Activated T-cell treated with anti-CD3 and anti-CD28 coated beads for 24 hours (primary cell): ENCODE measurements around the gene FUT7.

ENCODE experiments used
- DNase-seq: peaks from one replicate; pipeline ENCODE4 v3.0.0-alpha.2; 2020; ENCODE audit warnings: low read depth

Gene FUT7

DNA sequence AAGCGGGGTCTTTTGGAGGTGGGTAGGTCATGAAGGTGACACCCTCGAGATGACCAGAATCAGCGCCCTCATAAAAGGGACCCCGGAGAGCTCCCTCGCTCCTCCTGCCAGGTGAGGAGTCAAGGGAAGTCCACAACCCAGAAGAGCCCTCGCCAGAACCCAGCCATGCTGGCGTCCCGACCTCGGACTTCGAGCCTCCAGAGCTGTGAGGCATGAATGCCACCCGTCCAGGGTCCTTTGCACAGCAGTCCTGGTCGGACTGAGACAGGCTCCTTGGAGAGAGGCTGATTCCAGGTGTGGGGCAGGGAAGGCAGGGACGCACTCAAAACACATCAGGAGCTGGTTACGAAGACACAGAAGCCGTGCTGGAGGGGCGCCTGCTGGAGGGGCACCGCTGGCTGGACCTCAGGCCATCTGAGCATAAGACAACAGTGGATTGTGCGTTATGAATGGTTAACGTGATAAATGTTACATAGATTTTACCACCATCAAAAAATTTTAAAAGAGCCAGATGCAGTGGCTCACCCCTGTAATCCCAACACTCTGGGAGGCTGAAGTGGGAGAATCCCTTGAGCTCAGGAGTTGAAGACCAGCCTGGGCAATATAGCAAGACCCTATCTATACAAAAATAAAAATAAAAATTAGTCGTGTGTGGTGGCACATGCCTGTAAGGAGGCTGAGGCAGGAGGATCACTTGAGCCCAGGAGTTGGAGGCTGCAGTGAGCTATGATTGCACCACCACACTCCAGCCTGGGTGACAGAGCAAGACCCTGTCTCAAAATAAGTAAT lies 29.8 kb downstream of the FUT7 start:
- DNase-seq: no peak

DNA sequence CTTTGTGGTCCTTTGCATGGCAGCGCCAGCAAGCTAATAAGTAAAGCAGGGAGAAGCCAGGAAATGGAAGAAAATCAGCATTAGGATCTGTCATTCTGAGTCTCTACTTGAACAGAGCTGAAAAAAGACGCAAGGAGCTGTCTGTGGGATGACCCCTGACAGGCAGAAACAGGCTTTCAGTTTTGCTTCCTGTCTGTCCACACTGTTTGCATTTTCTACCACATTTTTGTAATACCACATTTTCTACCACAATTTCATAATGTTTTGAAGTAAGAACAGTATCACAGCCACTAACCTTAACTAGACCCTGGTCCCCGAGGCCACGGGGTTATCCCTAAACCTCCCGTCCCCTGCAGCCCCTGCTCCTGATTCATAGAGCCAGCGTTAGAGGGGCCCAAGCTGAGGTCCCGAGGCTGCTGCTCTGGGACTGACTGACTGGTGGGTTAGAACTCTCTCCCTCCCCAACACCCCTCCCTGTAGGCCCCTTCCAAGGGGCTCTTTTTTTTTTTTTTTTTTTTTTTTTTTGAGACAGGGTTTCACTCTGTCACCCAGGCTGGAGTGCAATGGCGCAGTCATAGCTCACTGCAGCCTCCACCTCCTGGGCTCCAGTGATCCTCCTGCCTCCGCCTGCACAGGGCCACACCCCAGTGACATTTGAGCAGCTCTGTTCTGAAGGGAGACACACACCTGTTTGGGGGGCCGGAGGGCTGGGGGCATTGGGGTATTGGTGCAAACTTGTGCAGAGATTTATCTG lies 31.5 kb downstream of the FUT7 start:
- DNase-seq: no peak

DNA sequence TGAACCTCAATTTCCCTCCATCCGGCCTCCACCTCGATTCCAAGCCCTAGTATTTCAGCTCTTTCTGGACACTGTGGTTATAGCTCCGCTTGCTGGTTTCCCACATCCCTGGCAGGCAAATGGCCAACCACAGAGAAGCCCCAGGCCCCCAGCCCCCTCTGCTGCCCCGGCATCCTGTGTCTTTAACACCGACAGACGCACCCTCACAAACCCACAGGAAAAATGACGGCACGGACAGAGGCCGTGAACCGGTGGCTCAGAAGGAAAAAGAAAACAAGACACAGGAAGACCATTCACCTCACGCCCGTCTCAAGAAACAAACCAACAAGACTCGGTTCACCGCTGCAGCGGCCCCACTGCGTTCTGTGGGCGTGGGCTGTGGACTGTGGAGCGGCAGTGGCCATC lies 34.1 kb downstream of the FUT7 start:
- no peak for DNase-seq

DNA sequence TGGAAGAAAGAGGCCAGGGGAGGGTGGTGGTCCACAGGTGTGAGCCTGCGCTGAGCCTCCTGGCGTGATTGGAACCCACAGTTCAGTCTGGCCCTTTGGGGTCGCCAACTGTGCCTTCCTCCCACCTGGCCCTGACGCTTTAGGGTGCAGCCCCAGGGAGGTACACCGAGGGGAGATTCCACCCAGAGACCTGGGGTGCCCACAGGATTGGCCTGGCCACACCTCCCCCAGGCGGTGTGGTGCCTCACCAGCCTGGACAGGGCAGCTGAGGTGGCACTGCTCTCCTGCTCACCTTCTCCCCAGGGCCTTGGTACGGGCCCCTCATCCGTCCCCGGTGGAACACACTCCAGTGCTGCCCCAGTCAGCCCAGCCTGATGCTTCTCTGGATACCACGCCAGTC lies 34.5 kb downstream of the FUT7 start:
- no peak for DNase-seq

DNA sequence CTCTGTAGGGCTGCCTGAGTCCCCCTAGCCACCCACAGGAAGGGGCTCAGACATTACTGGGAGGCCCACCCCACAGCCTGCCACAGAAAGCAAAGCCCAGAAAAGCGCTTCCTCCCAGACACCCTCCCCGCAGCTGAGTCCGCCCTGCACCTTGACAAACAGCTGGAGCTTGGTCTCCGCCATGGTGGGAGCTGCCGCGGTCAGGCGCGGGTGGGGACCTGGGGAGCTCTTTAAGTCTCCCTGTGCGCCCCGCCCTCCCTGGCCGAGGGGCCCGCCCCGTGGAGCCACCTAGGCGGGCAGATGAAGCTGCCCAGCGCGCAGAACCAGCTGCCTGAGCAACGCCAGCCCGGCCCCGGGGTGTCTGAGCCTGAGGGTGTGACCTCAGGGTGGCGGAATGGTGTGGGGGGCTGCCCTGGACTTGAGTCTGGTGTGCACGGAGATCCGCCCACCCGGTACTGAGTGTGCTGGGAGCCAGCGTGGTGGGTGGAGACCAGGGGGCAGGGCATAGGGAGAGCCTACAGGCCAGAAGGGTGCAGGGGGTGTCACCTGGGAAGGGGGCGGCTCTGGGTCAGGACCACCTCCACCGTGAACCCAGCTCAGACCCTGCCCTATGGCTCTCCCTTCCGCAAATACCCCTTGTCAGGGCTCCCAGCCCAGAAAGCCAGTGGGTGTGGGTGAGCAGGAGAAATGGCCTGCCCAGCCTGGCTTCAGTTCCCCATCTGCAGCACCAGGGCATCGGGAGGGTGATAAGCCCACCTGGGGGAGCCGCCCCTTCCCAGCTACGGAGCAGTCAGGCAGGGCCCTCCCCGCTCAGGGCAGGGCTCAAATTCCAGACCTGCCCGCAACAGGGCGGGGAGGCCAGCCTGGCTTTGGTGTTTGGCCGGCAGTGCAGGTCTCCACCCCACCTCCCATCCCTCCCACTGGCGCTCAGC lies 35.3 kb downstream of the FUT7 start, which contains the start of gene CLIC3:
TSS of gene CLIC3 (minus strand) at position 208 of the 932 bp plus-strand sequence. CDS start at position 183, 25 bp downstream.
- DNase-seq: peak; percentile 22

DNA sequence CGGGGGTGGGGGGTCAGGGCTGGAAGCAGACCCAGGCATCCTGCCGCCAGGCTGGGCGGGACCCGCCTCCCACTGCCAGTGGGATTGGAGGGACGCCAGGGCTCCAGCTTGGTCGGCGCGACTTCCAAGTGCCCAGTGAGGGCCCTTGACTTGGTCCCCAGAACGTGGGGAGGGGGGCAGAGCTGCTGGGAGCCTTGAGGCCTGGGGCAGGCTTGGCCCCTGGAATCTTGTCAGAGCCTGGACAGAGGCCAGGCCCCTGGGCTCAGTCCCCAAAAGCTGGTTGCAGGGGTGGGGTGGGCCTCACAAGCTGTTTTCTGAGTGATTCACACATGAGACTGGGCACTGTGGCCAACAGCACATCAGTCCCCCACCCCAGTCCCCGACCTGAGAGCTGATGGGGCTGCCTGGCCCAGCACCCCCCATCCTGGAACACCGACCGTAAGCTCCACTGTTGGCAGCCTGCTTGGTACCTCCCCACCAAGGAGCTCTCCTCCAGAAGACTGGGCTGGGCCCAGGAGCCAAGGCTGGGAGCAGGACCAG lies 36.0 kb downstream of the FUT7 start:
- DNase-seq: no peak

DNA sequence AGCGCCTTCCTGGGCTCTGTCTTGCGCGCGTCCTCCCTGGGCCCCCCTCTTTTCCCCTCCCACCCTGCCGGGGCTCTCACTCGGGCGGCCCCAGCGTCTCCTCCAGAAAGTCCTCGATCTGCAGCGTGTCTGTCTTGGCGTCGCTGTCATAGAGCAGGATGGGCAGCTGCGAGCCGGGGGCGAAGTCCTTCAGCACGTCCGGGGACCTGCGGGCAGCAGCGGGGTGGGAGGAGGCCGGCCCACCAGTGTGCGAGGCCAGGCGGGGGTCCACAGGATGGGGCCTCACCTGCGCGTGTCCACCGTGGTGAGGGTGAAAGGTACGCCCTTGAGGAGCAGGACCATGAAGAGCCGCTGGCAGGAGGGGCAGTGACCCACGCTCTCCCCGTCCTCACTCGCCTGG lies 36.5 kb downstream of the FUT7 start:
- DNase-seq: no peak

DNA sequence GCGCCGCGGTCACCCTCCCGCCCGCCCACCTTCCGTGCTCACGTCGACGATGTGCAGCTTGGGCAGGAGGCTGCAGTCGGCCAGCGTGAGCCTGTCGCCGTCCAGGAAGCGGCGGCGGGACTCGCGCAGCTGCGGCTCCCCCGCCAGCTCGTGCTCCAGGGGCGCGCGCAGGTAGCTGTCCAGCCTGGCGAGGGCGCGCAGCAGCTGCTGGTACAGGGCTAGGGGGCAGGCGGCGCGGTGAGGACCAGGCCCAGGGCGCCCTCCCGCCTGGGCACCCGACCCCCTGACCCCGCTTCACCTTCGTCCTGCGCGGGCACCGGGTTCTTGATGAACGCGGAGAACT lies 37.0 kb downstream of the FUT7 start:
- DNase-seq: no peak

DNA sequence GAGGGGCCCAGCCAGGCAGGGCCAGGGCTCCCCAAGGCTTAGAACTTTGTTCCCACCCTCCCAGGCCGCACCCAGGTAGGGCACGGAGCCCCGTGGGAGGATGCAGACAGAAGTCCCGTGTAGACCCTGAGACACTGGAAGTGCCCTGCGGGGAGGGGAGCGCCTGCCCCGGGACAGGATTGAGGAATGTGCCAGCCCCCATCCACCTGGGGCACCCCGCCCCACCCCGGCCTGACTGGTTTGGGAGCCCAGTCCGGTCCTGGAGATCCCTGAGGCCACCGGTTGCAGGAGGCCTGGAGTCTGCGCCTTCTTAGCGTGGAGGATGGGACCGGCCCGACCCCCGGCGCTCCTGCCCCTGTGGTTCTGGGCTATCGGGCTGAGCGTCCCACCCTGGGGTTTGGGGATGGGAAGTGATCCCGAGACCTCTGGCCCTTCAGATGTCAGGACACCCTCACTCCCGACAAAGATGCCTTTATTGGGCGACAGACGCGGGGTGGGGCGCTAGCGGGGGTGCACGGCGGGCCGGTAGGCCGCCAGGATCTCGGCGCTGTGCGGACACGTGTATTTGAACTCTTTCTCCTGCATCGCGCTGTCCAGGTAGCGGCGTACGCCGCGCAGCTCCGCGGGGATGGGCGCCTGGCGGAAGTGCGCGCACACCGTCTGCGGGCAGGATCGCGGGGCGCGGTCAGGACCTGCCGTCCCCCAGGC lies 37.6 kb downstream of the FUT7 start:
- DNase-seq: no peak

DNA sequence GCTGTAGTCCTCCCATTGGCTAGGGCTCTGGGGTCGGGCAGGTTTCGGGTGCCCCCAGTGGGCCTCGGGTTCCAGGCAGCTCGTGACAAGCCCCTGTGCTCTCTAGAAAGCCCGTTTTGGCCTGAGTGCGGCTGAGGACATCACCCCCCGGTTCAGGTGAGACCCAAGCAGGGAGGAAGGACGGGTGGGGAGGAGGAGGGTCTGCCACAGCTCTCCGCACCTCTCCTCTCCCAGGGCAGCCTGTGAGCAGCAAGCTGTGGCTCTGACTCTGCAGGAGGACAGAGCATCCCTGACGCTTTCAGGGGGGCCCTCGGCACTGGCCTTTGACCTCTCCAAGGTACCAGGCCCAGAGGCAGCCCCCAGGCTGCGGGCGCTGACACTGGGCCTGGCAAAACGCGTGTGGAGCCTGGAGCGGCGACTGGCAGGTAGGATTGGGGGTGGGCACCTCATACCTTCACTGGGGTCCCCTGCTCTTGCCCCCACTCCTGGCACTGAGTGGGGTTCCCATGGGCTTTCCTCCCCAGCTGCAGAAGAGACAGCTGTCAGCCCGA lies 39.0 kb downstream of the FUT7 start:
- no peak for DNase-seq

DNA sequence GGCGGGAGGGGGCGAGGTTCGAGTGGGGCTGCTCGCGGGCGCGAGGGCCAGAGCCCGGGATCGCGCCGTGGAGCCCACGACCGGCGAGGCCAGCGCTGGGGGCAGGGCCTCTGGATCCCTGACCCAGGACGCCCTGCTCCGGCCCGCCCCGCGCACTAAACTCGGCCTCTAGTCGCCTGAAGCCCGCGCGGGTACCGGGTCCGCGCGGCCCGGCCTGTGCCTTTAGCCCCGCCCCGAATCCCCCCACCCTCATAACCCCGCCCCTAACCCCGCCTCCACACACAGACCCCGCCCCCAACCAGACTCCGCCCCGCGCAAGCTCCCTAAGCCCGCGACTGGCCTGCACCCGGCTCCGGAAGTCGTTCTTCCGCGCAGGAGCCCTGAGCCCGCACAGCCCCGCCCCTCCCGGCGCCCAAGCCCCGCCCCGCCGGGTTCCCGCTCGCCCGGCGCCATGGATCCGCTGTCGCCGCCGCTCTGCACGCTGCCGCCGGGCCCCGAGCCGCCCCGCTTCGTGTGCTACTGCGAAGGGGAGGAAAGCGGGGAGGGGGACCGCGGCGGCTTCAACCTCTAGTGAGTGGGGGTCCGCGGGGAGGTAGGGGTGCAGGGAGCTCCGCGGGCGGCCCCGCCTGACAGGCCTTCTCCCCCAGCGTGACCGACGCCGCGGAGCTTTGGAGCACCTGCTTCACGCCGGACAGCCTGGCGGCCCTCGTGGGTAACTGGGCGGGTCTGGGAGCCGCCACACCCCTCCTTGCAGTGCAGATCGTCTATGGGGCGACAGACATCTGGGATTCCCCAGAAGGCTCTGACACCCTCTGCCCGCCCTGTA lies 39.7 kb downstream of the FUT7 start, which contains the start of gene PAXX:
TSS of gene PAXX (plus strand) at position 430 of the 826 bp plus-strand sequence. CDS start at position 452, 22 bp downstream.
- peak; percentile 90 for DNase-seq

DNA sequence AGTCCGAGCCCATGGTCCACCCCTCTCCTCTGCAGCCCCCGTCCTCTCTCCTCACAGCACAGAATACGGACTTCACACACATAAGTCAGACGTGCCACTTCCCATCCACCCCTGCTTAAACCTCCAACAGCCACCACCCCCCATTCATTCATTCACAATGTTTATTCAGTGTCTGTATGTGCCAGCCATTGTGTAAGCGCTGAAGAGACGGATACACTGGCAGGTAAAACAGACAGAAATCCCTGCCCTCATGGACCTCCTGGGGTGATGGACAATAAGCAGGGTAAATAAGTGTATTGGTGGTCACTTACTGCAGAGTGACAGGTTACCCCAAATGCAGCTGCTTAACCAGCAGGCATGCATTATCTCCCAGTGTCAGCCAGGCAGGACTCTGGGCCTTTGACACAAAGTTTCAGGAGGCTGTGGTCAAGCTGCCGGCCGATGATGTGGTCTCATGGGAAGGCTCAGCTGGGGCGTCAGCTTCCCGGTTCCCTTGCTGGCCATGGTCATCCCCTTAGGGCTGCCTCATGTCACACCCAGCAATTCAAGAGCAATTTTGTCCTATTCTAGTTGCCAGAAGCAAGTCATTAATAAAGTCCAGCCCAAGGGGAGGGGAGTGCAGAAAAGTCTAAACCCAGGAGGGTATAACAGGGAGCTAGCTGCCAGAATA lies 41.5 kb downstream of the FUT7 start:
- DNase-seq: no peak

DNA sequence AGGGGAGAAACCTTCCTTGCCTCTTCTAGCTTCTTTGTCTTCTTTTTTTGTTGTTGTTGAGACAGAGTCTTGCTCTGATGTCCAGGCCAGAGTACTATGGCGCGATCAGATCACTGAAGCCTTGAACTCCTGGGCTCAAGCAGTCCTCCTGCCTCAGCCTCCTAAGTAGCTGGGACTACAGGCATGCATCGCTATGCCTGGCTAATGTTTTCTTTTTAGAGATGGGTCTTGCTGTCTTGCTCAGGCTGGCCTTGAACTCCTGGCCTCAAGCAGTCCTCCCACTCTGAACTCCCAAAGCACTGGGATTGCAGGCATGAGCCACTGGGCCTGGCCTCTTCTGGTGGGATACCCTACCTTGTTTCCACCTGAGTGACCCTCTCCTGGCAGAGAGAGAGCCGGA lies 43.0 kb downstream of the FUT7 start:
- no peak for DNase-seq

DNA sequence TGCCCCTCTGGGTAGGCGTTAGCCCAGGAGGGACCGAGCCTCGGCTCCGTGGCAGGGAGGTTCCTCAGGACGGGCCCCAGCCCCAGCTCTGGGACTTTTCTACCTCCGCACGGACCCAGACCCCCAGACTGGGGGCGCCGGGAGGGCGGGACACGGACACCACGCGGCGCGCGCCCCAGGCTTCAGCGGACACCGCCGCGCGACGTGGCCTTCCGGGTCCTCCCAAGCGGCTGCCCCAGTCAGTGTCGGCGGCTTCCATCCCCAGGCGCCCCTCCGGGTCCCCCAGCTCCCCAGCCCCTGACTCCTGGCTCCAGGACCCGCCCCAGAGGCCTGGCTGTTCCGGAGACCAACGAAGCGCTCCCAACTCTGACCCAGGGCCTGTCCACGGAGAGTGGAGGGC lies 46.0 kb downstream of the FUT7 start:
- no peak for DNase-seq

DNA sequence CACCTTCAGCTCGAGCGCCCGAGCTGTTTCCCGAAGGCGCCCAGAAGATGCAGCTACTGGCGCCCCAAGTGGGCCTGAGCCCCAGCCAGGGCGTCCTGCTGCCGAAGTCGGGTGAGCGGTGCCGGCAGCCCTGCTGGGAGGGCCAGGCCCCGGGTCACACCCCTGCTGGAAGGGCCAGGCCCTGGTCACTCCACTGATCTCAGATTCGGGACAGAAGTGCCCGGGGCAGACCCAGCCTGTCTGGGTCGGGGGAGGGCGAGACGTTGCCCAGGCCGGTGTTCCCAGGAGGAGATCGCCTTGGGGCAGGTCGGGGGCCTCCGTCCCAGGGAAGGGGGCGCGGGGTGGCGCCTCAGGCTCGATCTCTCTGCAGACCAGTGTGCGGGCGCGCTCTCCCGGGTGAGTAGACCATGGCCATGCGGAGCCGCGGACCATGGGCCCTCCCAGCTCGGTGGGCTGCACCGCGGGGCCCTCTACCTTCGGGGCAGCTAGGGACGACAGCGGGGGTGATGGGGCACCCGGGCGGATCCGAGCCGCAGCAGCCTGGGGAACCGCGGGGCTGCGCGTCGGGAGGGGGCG lies 46.8 kb downstream of the FUT7 start:
- no peak for DNase-seq

DNA sequence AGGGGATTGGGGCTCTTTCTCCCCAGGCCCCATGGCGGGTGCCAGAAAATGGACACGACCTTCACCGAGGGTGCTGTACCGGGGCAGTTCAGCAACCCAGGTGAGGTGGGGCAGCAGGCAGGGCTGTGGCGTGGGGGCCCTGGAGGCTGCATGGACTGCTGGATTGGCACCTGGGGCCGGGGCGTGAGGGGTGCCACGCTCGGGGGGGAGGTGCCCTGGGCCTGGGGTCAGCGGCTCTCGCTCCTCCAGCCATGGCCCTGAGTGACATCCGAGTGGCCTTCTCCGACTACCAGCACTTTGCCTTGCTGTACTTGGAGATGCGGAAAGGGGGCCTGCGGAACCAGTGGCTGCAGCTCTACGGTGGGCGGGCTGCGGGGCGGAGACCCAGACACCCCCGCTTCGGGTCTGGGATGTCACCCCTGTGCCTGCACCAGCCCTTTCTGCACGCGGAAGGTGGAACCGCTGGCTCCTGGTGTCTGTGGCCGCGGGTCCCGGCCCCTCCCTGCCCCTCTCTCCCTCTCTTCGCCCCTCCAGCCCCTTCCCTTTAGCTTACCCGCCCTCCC lies 47.3 kb downstream of the FUT7 start:
- DNase-seq: no peak

DNA sequence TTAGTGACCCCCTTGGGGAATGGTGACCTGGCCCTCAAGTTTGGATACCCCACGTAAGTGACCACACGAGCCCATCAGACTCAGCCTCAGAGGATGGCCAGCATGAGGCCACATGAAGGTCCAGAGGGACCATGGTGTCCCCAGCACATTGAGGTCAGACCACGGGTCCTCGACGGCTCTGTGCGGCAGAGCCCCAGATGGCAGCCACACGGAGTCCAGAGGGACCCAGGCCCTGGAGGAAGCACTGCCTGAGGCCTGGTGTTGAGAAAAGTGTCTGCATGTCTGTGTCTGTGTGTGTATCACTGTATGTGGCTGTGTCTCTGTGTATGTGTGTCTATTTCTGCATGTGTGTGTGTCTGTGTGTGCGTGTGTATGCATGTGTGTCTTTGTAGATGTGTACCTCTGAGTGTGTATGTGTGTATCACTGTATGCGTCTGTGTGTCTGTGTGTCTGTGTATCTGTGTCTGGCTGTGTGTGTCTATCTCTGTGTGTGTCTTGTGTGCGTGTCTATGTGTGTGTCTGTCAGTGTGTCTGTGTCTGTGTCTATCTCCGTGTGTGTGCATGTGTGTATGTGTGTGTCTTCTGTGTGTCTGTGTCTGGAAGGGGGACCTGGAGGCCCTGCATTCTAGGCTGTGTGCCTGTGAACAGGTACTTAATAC lies 48.1 kb downstream of the FUT7 start:
- DNase-seq: no peak

DNA sequence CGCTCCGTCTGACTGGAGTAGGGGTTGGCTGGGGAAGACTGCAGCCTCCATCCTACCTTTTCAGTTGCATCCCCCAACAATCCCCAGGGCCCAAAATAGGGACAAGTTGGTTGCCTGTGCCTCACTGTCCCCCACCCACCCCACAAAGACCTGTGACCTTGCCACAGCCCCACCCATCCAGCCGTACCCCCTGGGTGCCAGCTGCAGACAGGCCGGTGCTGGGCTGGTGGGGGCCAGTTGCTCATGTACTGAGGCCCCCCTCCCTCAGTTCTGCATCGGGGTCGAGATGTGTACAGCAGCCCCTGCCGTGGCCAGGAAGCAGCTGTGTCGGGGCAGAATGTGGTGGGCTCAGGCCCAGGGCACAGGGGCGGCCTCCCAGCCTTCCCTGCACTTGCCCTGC lies 48.7 kb downstream of the FUT7 start:
- DNase-seq: no peak
